ENCODE data around the gene SNRNP27. TPM values are rescaled to one million over a fixed set of nuclear protein-coding genes. Genes with fewer than 3 reads are reported as not detected.

The SNRNP27 gene
- total and polyA plus RNA-seq, 2 of the 8 experiments (the other 6 are each of a cell fraction or from before 2014, with no cell fraction given): 11.1 to 40.5 TPM

DNA sequence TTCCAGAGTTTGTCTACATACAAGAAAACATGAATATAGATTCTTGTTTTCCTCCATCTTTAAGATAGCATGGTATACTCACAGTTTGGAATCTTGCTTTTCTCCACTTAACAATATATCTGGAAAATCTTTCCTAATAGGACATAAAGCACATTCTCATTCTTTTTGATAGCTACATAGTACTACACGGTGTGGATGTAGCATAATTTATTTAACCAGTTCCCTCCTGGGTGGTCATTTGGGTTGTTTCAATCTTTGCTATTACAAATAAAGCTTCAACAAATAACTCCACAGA, 40.8 kb downstream of the SNRNP27 start:
- no peak overlapping the region for H3K4me2 ChIP-seq (ENCODE audit: insufficient read depth in 1 of 2, low read depth in 2 of 2, low read length in 2 of 2)
- no peak for TF ChIP-seq FOSL1 (IDR thresholded peaks at IDR 0.05; ENCODE audit: insufficient read depth, low read depth, low read length)
- no peak for TF ChIP-seq NANOG (IDR thresholded peaks at IDR 0.05; ENCODE audit: insufficient read depth, low read depth, low read length, poor library complexity, severe bottlenecking)
- no peak for TF ChIP-seq ZNF274 (IDR thresholded peaks at IDR 0.05; ENCODE audit: borderline replicate concordance, extremely low read depth, low read length)
- TF ChIP-seq TAF7 (optimal IDR thresholded peaks at IDR 0.05; ENCODE audit: borderline replicate concordance, low read depth, low read length): no peak
- no peak for TF ChIP-seq SIRT6 (IDR thresholded peaks at IDR 0.05; ENCODE audit: low read length)
- TF ChIP-seq RFX5 (IDR thresholded peaks at IDR 0.05; ENCODE audit: borderline replicate concordance, low read depth, low read length): no peak
- no peak for TF ChIP-seq YY1 (IDR thresholded peaks at IDR 0.05; ENCODE audit: low read depth, low read length)
- no peak for TF ChIP-seq ASH2L (IDR thresholded peaks at IDR 0.05; ENCODE audit: low read length)
- no peak for TF ChIP-seq KDM1A (IDR thresholded peaks at IDR 0.05; ENCODE audit: borderline replicate concordance, low read length)
- no peak for TF ChIP-seq SIX5 (IDR thresholded peaks at IDR 0.05; ENCODE audit: low read depth, low read length)
- TF ChIP-seq RAD21 (IDR thresholded peaks at IDR 0.05 in 1 of 2, conservative IDR thresholded peaks at IDR 0.05 in 1 of 2; ENCODE audit: low read depth in 2 of 2, low read length in 2 of 2): no peak
- no peak for TF ChIP-seq POLR2A (IDR thresholded peaks at IDR 0.05; ENCODE audit: control extremely low read depth in 1 of 2, low read depth in 2 of 2, low read length in 2 of 2)
- TF ChIP-seq NRF1 (IDR thresholded peaks at IDR 0.05; ENCODE audit: low read depth, low read length): no peak
- TF ChIP-seq CTBP2 (IDR thresholded peaks at IDR 0.05; ENCODE audit: borderline replicate concordance, insufficient read depth, insufficient read length, low read length): no peak

More for the DNA sequence above, 40.8 kb downstream of the SNRNP27 start:
- Histone ChIP-seq H3K36me3 (ENCODE audit: control insufficient read depth in 2 of 4, insufficient read depth in 4 of 4, low read length in 3 of 4) (peaks cover 0 to 4% (median 0%) of the 10 kb centered on the region in 4 experiments; a peak in 2 of 8 replicates), H3K9me3 (ENCODE audit: insufficient read depth in 2 of 2, low read depth in 1 of 2, low read length in 1 of 2) (no peaks in the 10 kb centered on the region), H3K4me3 (ENCODE audit: extremely low read depth in 1 of 4, insufficient read depth in 2 of 4, low read depth in 3 of 4, low read length in 4 of 4) (no peak overlapping the region), H2BK5ac (ENCODE audit: low read depth, low read length) (no peak overlapping the region), H4K20me1 (replicated peaks in 1 of 2; ENCODE audit: control insufficient read depth in 1 of 2, insufficient read depth in 2 of 2, low read length in 2 of 2) (no peaks in the 10 kb centered on the region), H3K4ac (replicated peaks; ENCODE audit: insufficient read length, low read depth, low read length) (no peak overlapping the region), H3K79me2 (ENCODE audit: control insufficient read depth in 1 of 2, insufficient read depth in 2 of 2, low read length in 2 of 2) (no peaks in the 10 kb centered on the region), H4K5ac (ENCODE audit: insufficient read length, low read depth, low read length) (no peak overlapping the region), H3K23ac (ENCODE audit: insufficient read length) (no peak overlapping the region), H3K23me2 (ENCODE audit: low read depth, low read length) (no peaks in the 10 kb centered on the region), H2AFZ (ENCODE audit: low read length) (no peak overlapping the region), H3K14ac (ENCODE audit: insufficient read length) (no peak overlapping the region), H2BK20ac (ENCODE audit: low read length) (no peak overlapping the region), H3K27me3 (replicated peaks in 1 of 4; ENCODE audit: control insufficient read depth in 3 of 4, extremely low read depth in 1 of 4, insufficient read depth in 3 of 4, low read length in 3 of 4) (no peaks in the 10 kb centered on the region), H3K27ac (ENCODE audit: low read depth, low read length) (no peak overlapping the region), H3K4me1 (replicated peaks in 1 of 4; ENCODE audit: control insufficient read depth in 3 of 4, insufficient read depth in 4 of 4, low read length in 3 of 4) (peaks cover 0 to 6% (median 3%) of the 10 kb centered on the region in 4 experiments; a peak in 3 of 7 replicates), H3K18ac (ENCODE audit: extremely low read depth, low read length) (no peak overlapping the region), H3K56ac (replicated peaks; ENCODE audit: insufficient read length, low read depth, low read length) (no peak overlapping the region), H2BK15ac (ENCODE audit: low read length) (no peak overlapping the region), H4K91ac (replicated peaks; ENCODE audit: insufficient read length, low read length) (no peak overlapping the region), H3K9ac (replicated peaks in 1 of 4; ENCODE audit: extremely low read depth in 1 of 4, low read depth in 3 of 4, low read length in 3 of 4) (no peak overlapping the region), H2BK12ac (ENCODE audit: low read depth, low read length) (no peak overlapping the region), H4K8ac (ENCODE audit: extremely low read depth, insufficient read depth, low read length) (no peak overlapping the region), H2AK5ac (ENCODE audit: low read depth, low read length) (no peak overlapping the region), H2BK120ac (replicated peaks; ENCODE audit: low read depth, low read length) (no peak overlapping the region), H3K79me1 (ENCODE audit: low read depth, low read length) (no peaks in the 10 kb centered on the region)
- POLR2A ChIA-PET (ENCODE audit: partially characterized antibody): interaction anchor here (1.1 to 2.3 kb wide), 2 partner anchors 20 to 132 kb away, joined by 4 to 6 read pairs; partner anchors contain the start of gene MXD1
- FAIRE-seq: no peak
- DNase-seq (ENCODE audit: low read depth in 1 of 2, low spot score in 2 of 2): no peak
- CTCF ChIA-PET (ENCODE audit: partially characterized antibody): interaction anchor here (0.8 to 2.8 kb wide), 6 partner anchors 11 to 137 kb away, joined by 3 to 11 read pairs (median 6); no protein-coding TSS in a partner anchor
- 85% methylated on average over 1 of the region's 1 CpG; no CpG with 5 or more reads in 1 of the 2 experiments for WGBS, 2 experiments (ENCODE audit: extremely low coverage in 1 of 2, insufficient coverage in 1 of 2, insufficient read length in 1 of 2, insufficient replicate concordance in 2 of 2, low coverage in 1 of 2, low lambda C conversion rate in 2 of 2, missing lambda C conversion rate in 1 of 2)

All from H1 (cell line).